Subcutaneous adipose tissue (tissue), 4 donors: ENCODE measurements around the gene AHSG. TPM values are rescaled to one million over a fixed set of nuclear protein-coding genes. Genes with fewer than 3 reads are reported as not detected.

Experiments used
- small RNA-seq: library from RNA; depleted of rRNA; stranded (forward); fragments of <200 nt; gene quantifications from one replicate; pipeline ENCODE3, GENCODE V24; 2016
- total RNA-seq, 4 donors: library from RNA; depleted of rRNA; stranded (reverse); fragments of >200 nt; gene quantifications; one replicate each; pipeline ENCODE4 v1.1.0, GENCODE V29; 2016
- TF ChIP-seq, protein P1 (sequence below): fragments of 450-650 bp; IDR thresholded peaks from one replicate; pipeline ENCODE4 v1.5.1; 2016; ENCODE audit warnings: low read depth, mild to moderate bottlenecking, control low read depth, antibody characterized with exemption, moderate library complexity

AHSG gene
- total RNA-seq, 4 donors from 2014 or later: not detected

GRCh38 chr3:186668426-186668825 is 55.6 kb downstream of the AHSG start:
- TF ChIP-seq, protein P1, sequence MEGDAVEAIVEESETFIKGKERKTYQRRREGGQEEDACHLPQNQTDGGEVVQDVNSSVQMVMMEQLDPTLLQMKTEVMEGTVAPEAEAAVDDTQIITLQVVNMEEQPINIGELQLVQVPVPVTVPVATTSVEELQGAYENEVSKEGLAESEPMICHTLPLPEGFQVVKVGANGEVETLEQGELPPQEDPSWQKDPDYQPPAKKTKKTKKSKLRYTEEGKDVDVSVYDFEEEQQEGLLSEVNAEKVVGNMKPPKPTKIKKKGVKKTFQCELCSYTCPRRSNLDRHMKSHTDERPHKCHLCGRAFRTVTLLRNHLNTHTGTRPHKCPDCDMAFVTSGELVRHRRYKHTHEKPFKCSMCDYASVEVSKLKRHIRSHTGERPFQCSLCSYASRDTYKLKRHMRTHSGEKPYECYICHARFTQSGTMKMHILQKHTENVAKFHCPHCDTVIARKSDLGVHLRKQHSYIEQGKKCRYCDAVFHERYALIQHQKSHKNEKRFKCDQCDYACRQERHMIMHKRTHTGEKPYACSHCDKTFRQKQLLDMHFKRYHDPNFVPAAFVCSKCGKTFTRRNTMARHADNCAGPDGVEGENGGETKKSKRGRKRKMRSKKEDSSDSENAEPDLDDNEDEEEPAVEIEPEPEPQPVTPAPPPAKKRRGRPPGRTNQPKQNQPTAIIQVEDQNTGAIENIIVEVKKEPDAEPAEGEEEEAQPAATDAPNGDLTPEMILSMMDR: no peak

DNA sequence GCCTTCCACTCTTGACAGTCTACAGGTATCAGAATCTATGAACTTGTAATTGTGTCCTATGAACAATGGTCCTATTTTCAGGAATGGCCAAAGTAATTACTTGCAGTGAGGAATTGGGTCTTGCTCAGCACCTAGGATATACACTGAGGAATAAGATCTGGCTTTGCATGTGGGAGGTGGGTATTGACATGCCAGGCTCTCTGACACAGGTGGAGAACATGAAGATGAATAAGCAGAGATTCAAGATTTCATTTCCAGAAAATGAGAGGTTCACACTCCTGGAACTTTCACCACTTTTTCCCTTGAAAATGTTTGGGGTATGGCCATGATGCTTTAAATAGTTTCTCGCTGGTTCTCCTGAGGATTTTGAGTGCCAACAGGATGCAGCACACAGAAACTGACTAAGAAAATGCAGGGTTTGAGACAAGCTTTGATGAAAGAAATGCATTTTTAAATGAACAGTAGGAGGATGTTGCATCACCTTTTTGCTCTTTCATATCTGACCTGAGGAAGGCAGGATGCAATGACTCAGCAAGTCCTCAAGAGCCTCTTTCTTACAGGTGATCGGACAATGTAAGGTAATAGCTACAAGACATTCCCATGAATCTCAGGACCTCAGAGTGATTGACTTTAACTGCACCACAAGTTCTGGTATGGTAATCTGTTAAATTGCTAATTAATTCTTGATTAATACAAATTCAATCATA is 56.7 kb downstream of the AHSG start:
- TF ChIP-seq, protein P1: no peak

DNA sequence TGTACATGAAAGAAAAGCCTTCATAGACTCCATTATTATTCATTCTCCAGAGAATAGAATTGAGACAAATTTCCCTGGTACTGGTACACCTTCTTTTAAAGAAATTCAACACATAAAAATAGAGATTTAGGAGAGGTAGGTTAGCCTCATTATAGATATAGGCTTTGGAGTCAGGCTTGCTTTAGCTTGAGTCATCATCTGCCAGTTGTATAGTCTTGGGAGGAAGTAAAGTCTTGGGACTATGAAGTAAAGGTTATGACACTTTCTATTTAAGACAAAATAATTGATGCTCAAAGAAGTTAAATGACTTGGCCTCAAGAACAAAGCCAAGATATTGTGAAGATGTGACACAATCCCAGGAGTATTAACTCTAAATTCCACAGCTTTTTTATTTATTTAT is 57.3 kb downstream of the AHSG start:
- TF ChIP-seq, protein P1: no peak

Small RNA genes within 50 kb of the gene (small RNA-seq; reads per million reads assigned to genes)
- not detected for gene RF00017

Other genes with a start within 250 kb of the AHSG start
- 1 to 10 TPM; 2.3 to 7.9 (median 5.8) TPM for gene CRYGS, start 68.7 kb upstream of the AHSG start, total RNA-seq
- gene TBCCD1, start 45.7 kb upstream of the AHSG start, total RNA-seq: 10 to 100 TPM; 10.1 to 14.3 (median 12.3) TPM
- gene DNAJB11, start 42.3 kb upstream of the AHSG start, total RNA-seq: 10 to 100 TPM; 28.1 to 38.2 (median 31.7) TPM
- not detected for gene FETUB, start 27.3 kb downstream of the AHSG start, total RNA-seq
- gene HRG, start 53.0 kb downstream of the AHSG start, total RNA-seq: not detected
- not detected for gene KNG1, start 104.3 kb downstream of the AHSG start, total RNA-seq
- 100 to 1,000 TPM; 320 to 423 (median 376) TPM for gene EIF4A2, start 170.5 kb downstream of the AHSG start, total RNA-seq
- 10 to 100 TPM in 2 of 4 donors, 1 to 10 TPM in 2; 6.4 to 12.8 (median 8.6) TPM for gene RFC4, start 193.4 kb downstream of the AHSG start, total RNA-seq
- gene ADIPOQ, start 229.7 kb downstream of the AHSG start, total RNA-seq: 1,000 to 10,000 TPM in 3 of 4 donors, 100 to 1,000 TPM in 1; 899 to 2,262 (median 1,357) TPM